GM21737 (cell line): ENCODE measurements around the gene DEAF1.
"Not testable (repeated sequence)": the region's sequence is repeated elsewhere in the genome, so short reads cannot be mapped to it uniquely, and the experiment has no call there.

Experiments
- ATAC-seq: cut with Tn5 transposase; IDR thresholded peaks from one replicate; pipeline ENCODE4 v1.9.1; 2021; ENCODE audit warnings: mild to moderate bottlenecking, moderate library complexity; ENCODE audit not compliant: unreplicated experiment

DEAF1 gene

DNA sequence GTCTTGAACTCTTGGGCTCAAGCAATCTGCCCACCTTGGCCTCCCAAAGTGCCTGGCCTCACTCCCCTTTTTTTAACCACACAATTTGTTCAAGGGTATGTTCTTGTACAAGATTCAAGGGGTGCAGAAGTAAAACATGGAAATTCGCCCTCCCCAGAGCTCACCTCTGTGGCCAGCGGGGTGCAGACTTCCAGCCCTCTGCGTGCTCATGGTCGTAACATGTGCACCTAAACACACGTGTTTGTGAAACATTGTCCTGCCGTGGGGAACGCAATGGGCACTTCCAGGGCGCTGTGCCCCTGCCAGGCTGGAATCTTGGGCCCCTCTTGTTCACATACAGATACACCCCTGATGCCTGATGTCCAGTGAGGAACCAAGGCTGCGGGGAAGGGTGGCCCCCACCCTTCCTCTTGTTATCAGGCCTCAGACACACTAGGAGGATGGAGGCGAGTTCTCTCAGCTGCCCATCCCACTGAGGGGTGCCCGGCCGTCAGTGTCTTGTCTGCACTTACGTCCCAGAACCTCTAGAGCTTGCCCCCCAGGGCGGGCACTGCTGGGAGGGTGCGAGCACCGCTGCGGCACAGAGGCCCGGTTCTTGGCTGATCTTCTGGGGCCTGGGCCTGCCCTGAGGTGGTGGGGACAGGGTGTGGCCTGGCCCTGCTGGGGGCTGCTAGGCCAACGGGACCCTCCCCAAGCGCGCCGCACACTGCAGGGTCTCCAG is 6.9 kb upstream of the DEAF1 start:
- ATAC-seq = no peak

DNA sequence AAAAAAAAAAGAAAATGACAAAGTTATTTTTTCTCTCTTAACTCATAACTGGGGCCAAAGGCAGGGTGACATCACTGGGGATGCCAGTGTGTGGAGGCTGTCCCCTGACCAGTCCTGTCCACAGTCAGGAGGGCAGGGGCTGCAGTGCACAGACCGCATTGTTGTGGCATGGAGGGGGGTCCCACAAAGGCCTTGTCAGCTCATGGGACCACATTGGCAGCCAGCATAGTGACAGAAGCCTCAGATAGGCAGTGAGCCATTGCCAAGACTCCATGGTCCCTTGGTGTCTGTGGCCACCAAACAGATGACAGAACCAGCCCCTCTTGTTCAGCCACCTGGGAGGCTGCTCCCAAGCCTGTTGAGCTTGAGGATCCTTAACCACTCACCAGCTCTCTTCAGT is 4.7 kb upstream of the DEAF1 start:
- no peak for ATAC-seq

DNA sequence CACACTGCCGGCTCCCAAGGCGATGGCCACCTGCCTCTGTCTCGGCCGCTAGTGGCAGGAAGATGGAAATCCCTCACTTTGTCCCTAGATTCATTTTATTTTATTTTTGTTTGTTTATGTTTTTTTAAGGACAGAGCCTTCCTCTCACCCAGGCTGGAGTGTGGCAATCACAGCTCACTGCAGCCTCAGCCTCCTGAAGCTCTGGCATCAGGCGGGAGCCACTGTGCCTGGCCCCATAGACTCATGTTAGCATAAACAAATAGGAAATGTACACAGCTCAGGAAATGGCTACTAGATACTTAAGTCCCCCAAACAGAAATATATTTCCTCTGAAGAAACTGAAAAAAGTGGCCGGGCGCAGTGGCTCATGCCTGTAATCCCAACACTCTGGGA is 4.1 kb upstream of the DEAF1 start:
- no peak for ATAC-seq

DNA sequence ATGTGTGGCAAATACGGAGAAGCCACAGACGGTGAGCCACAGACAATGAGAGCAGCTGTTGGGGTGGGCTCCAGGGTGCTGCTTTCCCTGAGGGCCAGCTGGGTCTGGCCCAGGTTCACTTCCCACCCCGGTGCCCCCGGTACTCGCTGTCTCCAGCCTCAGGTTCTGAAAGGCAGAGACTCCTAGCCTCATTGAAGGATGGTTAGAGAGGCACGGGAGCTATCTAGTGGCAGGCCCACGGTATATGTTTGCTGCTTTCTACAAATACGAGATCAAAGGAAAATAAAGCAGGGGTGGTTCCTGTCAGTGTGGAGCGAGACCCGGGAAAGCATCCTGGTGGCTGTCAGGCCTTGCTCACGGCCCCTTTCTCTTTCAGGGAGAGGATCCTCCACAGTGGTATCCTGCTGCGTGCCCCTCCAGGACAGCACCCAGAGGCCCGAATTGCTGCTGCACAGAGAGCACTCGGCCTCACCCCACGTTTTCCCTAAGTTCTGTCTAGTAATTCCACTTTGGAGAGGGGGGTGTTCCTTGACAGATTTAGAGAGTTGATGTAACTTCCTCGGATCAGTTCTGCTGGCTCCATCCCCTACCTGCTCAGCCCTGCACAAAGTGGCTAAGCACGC is 3.6 kb upstream of the DEAF1 start:
- ATAC-seq = no peak

DNA sequence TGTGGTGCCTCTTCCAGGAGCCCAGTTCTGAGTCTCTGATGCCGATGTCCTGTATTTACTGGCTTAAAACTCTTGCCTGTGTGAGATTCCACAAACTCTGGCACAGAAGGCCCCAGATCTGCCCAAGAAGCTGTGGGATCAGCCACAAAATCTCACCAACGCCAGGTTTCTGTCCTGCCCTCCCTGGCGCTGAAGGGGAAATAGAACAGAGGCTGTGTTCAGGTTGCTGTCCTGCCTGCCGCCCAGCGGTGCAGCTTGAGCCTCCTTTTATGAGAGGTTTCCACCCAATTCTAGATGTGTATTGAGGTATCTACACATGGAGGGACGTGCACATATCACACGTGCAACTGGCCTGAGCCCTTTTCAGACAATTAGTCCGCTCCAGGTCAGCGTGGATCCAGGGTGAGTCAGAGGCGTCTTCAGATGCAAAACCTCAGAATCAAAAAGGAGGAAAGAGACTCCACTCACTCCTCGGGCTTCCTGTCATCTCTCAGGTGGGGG is 2.8 kb upstream of the DEAF1 start:
- ATAC-seq = no peak

DNA sequence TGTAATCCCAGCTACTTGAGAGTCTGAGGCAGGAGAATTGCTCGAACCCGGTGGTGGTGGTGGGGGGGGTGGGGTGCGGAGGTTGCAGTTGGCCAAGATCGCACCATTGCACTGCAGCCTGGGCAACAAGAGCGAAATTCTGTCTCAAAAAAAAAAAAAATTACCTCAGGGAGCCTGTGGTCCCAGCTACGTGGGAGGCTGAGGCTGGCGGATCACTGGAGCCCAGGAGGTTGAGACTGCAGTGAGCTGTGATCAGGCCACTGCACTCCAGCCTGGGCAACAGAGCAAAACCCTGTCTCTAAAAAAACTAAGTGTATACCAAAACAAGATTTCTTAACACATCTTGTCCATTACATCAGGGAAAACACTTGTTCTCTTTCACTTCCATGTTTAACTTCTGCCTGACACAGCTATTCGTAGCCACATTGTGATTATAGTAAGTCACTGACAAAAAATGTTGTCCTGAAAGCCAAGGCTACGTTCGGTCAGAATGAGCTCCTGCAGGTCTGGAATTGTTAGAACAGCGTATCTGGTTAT is 2.0 kb upstream of the DEAF1 start:
- no peak for ATAC-seq

DNA sequence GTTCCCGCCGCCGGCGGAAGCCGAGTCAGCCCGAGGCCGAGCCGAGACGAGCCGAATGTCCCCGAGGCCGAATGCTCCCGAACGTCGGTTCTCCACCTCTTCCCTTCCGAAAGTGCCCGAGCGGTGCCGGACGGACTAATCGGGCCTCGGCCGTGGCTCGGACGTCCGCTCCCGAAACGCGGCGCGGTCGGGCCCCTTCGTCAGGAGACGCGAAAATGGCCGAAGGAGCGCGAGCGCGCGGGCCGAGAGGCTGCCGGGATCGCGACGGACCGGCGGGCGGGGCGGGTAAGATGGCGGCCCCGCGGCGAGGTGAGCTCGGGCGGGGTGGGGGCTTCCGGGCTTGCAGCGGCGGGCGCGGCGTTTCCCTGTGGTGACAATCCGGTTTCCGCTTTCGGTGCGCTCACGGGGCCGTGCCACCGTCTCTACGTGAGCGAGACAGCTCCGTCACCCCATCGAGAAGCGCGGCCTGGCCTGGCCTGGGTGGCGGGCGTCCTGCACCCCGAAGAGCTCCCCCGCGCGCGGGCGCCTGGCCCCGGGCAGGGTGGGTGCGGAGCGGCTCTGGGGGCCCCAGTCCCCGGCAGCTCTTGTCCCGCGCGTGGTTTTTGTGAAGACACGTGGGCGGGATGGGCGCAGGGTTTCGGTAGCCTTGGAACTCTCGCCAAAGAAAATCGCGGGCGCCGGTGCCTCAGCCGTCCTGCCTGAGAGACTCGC is 671 bp upstream of the DEAF1 start, which contains the start of gene TMEM80:
TSS of gene TMEM80 (plus strand) at position 279 of the 711 bp plus-strand sequence. CDS start at position 291, 12 bp downstream.
- ATAC-seq = peak; percentile 63

DNA sequence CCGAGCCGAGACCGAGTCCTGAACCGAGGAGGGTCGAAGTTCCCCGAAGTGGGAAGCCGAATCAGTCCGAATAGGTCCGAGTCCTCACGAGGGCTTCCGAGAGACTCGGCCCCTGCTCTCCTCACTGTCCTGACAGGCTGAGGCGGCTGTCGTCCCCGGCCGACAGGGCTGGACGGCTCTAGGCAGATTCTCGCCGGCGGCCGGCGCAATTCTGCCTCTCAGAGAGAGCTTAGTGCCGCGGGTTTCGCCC is 191 bp upstream of the DEAF1 start:
- no peak for ATAC-seq

DNA sequence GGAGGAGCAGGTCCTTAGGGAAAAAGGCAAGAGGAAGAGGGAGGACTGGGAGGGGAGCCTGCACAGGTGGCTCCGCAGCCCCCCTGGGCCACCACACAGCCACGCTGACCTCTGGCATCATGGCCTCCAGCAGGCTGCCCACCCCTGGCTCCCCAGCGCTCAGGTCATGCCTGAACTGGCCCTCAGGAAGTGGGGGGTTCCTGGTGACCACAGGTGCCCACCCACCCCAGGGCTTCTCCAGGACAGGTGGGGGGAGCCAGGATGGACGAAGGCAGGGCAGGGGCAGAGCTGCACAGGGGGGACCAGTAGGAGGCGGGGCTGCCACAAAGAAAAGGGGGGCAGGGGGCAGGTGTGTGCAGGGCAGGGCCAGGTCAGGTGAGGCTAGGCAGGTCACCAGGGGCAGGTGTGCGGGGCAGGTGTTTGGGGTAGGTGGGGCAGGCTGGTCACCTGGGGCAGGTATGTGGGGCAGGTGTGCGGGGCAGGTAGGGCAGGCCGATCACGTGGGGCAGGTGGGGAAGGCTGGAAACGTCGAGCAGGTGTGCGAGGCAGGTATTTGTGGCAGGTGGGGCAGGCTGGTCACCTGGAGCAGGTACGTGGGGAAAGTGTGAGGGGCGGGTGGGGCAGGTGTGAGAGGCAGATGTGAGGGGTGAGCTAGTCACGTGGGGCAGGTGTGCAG is 997 bp downstream of the DEAF1 start:
- ATAC-seq = no peak

DNA sequence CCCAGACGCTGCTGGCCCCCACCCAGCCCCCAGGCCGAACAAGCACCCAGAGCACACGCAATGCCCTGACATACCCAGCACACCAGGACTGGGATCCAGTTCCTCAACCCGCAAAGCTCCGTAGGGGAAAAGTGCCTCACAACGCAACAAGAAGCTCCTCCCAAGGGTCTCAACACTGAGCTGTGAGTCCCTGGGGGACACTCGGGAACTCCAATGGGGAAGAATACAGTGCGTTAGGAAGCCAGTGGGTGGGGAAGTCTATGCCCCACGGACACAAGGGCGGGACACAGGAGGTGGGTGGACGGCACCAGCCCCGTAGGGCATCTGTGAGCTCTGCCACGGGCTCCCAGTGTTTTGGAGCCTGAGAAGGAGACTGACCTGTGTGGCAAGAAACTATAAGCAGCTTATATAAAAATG is 1.6 kb downstream of the DEAF1 start:
- no peak for ATAC-seq

DNA sequence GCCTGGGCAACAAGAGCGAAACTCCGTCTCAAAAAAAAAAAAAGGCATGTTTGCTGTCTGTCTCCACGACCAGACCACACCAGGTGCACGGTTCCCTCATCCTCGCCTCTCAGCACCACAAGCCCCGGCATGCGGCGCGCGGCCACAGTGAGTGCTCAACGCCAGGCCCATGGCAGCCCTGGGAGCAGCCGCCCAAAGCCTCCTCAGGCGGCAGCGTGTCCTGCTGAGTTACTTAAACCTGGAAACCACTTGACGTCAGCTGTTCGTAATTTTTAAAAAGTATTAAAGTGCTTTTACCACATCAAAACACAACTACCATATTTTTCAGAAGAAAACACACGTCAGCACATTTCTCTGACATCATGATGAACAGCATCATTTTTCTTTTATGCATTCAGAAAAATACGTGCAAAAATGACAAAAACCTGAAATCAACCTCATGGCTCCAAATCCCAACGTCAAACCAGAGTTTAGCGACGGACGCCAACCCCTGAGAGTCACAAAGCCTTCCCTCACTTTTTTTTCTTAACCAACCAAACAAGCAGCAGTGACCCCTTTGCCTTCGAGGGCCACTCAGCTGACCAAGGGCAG is 2.1 kb downstream of the DEAF1 start:
- ATAC-seq = no peak

DNA sequence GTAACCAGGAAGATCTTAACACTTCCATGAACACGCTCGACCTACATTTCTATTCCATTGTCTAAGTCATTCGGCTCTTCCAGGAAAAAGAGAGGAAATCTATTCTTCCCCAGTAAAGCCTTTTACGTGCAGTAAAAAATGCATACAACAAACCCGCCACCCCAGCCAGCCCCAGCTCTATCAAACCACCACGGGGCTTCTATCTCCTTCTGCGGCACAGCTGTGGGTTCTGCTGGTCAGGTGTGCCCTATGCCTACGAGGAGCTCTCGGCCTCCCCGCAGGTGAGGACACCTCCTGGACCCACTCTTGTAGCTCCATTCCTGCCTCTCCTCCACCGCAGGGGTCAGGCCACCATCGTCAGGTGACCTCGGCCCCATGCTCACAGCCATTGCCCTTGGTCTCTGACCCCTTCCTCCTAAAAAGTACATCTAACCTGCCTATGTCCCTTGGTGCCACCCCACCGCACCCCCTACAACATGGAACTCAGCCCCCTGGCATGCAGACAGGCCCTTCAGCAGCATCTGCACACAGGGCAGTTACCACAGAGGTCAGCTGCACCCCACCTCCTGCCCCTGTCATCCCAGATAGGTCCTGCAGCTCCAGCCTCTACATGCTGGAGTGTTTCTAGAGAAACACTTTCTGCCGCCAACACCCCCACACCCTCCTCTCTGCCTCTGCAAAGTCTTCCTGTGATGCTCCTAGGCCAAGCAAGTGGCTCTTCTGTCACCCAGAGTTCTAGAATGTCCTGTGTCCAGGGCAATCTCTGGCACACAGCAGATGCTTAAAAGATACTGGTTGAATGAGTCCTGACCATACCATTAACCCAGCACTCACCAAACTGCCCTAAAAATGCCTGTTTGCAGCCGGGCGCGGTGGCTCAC is 3.1 kb downstream of the DEAF1 start:
- no peak for ATAC-seq

DNA sequence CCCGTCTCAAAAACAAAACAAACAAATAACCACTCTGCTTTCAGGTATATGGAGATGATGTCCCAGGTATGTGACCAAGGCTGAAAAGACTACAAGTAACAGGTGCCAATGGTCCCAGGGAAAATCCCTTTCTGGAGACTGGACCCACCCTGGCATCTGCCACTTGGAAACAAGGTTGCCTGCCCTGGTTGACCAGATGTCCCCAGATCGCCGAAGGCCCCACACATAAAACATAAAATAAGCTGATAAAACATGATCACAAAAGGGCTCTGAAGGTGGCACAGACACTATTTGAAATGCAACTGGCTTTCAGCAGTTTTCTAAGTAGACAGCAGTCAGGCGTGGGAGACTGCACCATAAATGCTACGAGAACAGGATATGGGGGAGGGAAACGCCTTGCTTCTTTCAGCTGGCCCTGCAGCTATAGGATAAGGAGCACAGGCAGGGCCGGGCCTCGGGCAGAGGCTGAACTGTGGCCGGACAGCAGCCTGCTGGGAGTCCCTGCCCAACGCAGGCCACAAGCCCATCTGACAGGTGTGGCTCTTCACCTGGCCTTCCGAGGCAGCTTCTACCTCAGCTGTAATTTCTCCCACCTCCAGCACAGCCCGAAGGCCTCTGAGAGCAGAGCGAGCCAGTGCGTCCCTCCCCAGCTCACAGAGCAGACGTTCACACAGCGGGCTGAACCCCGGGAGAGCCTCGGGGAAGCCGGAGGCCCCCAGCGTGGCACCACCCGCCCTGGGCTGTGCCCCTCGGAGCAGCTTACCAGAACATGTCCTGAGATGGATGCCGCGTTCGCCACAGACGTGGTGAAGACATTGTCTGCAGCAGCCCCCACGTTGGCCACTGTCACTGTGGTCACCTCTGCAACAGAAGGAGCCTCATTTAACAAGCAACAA is 4.0 kb downstream of the DEAF1 start:
- ATAC-seq = no peak

DNA sequence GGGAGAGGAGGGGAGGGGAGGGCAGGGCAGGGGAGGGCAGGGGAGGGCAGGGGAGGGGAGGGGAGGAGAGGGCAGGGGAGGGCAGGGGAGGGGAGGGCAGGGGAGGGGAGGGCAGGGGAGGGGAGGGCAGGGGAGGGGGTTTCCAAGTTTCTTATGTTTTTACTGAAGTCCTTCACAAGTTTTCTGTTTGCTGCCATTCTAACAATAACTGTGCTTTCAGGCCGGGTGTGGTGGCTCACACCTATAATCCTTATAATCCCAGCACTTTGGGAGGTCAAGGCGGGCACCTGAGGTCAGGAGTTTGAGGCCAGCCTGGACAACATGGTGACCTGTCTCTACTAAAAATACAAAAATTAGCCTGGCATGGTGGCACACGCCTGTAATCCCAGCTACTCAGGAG is 4.8 kb downstream of the DEAF1 start:
- ATAC-seq = not testable (repeated sequence)

DNA sequence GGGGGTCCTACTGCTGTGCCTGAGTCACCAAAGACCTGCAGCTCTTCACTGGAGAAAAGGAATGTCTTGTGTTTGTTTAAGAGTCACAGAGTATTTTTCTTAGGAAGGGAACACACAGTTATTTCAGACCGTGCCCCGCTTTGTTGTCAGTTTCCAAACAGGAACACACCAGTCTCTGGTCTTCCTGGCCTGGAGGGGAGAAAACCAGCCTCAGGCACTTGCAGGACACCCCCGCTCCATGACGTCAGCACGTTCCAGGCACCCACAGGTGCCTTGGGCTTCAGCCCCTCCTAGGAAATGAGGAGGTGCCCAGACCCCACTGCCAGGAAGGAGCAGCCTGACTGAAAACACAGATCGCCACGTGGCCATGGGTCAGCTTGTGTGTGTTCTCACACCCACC is 5.4 kb downstream of the DEAF1 start:
- no peak for ATAC-seq

DNA sequence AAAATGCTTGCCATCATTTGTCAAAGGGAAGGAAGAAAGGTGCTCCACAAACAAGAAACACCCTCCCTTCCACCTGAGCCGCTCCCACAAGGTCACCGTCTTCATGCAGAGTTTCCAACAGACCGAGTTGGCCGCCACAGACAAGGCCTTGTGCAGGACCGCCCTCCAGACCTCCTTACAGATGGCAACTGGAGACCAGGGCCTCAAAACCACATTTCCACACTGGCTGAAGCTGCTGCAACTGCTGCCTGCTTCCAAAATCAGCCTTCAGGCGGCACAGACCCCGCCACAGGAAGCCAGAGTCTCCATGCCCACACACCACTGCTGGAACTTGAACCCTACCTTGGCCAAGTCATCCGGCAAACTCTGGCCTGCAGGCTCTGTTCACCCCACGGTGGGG is 6.3 kb downstream of the DEAF1 start:
- ATAC-seq = no peak

DNA sequence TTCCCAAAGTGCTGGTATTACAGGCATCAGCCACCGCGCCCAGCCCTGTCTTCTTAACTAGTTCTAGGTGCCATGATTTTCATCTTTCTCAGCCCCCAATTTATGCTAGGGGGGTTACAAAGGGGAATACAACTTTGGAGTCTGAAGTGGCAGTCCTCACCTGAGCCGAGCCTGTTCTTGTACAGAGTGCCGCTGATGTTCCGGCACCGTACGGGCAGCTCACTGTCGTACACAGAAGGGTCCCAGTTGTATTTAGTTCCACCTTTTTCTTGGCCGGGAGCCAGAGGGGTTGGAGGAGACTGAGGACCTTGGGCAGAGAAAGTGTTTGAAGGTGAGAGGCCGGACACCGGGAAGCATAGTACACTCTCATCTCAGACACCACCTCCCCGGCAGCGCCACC is 7.3 kb downstream of the DEAF1 start:
- ATAC-seq = no peak

DNA sequence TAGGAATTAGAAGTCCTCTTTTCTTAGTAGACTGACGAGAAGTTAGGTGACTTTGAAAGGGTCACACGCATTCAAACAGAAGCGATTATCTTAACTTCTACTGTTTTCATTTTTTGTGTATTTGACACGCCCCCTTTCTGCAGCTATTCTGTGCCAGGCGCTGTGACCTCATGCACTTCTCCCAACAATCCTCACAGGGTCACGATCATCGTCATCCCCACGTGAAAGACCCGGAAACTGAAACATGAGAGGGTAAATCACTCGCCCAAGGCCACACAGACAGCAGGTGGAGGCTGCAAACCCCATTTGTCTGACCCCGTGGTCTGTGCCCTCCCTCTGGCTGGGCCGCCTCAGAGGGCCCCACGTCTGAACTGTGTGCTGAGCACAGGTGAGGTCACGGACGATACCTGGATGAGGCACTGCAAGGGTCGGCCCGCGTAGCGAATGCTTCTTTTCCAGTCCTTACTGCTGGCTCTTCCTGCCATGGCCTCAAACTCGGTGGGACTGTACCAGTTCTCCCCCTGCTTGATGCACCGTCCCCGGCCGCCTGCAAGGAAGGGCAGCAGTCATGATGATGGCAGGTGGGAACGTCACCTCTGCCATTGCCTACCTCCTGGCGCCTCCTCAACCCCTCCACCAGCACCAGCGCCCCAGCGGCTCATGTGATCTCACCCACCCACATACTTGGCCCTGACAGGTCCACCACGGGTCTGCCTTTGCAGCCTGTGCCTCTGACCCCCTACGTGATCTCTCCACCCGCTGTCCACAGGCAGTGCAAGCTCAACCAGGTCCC is 8.4 kb downstream of the DEAF1 start:
- ATAC-seq = no peak
